Activated CD8-positive, alpha-beta memory T cell treated with anti-CD3 and anti-CD28 coated beads for 1 hour (primary cell): ENCODE results near the gene MRPL23.

ENCODE experiments used
- DNase-seq, 2 donors: peaks; one replicate each; pipeline ENCODE4 v3.0.0-alpha.2; 2020; ENCODE audit warnings: low read depth in 1 of 2; ENCODE audit errors: extremely low read depth in 1 of 2

The MRPL23 gene

DNA sequence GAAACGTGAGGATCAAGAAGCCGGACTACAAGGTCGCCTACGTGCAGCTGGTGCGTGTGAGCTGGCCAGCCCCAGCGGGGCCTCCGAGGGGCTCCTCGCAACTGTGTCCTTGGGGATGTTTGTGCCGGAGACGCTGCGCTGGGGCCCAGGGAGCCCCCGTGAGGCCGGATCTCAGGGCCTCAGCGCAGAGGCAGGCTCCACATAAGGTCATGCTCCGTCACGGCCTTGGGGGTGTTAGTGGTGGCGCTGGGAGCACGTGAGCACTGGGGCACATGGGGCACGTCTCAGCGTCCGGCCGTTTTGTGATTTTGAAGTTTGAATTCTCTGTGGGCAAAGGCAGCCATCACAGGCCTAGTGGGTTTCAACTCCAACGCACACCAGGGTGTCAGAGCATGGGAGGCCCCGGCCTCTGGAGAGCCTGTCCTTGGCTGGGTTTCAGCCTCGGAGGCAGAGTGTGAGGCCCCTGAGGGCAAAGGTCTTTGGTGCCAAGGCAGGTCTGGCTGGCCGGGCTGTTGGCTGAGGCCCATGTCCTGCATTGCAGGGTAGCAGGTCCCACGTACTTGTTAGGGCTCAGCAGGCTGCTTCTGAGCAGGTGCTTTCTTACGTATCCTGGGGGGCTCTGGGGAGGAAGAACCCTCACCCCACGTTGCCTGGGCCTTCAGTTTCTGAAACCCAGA, 5.8 kb downstream of the MRPL23 start:
- no peak for DNase-seq

- DNase-seq = no peak
Observed at GRCh38 chr11:1953489-1954266, 6.5 kb downstream of the MRPL23 start.

DNA sequence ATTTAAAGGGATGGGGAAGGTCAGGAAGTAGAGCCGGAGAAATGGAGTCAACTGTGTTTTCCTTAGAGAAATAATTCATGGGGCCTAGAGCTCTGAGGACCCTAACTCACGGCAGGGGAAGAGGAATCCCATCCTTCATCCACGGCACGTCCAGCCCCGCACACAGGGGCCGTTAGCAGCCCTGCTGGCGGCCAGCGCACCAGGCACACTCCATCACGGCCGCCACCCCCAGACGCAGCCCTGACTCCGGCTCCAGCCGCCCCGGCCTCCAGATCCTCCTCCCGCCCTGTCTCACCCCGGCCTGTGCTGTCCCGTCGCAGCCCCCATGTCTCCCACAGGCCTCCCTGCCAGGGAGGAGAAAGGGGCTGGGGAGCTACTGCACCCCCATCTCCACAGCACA, 11.2 kb downstream of the MRPL23 start:
- DNase-seq = no peak

DNA sequence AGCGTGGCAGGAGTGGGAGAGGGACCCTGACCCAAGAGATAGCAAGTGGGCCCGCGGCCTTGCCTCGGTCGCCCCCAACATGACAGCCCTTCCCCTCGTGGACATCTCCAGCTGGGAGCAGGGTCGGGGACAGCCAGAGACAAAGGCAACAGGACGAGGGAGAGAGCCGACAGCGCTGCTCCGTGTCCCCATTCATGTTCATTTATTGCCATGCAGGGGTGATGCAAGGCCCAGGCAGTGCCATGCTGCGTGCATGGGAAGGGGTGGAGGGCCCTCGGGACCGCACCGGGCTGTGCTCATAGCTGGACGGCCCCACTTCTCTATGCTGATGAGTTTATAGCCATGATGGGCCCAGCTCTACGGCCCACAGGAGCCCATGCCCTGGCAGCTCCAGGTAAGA, 12.7 kb downstream of the MRPL23 start:
- no peak for DNase-seq

- DNase-seq = no peak
Observed at GRCh38 chr11:1963864-1964263, 16.7 kb downstream of the MRPL23 start.

- DNase-seq = no peak
Observed at GRCh38 chr11:1964348-1964747, 17.2 kb downstream of the MRPL23 start.

- no peak for DNase-seq
Observed at GRCh38 chr11:1964955-1965354, 17.8 kb downstream of the MRPL23 start.

- DNase-seq = no peak
Observed at GRCh38 chr11:1966531-1966930, 19.4 kb downstream of the MRPL23 start.

DNA sequence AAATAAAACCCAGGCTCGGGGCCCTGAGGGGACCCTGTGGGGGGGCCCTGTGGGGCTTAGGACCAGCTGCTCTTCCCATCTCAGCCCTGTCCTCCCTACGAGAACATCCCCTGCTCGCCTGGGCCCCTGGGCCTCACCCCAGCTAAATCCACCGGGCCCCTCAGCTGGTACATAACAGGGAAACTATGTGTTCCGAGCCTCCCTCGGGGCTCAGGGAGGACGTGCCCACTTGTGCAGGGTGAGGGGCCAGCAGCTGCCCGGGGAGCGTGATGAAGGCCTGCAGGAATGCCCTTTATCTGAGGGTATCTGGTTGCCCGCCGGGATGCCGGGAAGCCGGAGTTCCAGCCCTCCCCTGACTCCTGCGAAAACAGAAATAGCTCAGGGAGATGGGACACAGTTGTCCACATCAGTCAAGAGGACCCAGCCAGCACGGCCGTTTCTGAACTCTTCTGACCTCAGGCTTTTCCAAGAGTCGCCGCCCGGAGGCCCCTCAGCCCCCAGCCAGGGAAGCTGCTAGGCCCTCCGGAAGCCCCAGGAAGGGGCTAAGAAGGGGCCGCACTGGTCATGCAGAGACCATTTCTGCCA, 20.6 kb downstream of the MRPL23 start:
- DNase-seq = no peak

GRCh38 chr11:1968454-1969002, 21.4 kb downstream of the MRPL23 start:
- no peak for DNase-seq

GRCh38 chr11:1969035-1969434, 21.9 kb downstream of the MRPL23 start:
- DNase-seq = no peak

GRCh38 chr11:1969776-1970175, 22.6 kb downstream of the MRPL23 start:
- no peak for DNase-seq

- no peak for DNase-seq
Observed at GRCh38 chr11:1970956-1971355, 23.8 kb downstream of the MRPL23 start.

GRCh38 chr11:1975185-1975584, 28.1 kb downstream of the MRPL23 start:
- no peak for DNase-seq

DNA sequence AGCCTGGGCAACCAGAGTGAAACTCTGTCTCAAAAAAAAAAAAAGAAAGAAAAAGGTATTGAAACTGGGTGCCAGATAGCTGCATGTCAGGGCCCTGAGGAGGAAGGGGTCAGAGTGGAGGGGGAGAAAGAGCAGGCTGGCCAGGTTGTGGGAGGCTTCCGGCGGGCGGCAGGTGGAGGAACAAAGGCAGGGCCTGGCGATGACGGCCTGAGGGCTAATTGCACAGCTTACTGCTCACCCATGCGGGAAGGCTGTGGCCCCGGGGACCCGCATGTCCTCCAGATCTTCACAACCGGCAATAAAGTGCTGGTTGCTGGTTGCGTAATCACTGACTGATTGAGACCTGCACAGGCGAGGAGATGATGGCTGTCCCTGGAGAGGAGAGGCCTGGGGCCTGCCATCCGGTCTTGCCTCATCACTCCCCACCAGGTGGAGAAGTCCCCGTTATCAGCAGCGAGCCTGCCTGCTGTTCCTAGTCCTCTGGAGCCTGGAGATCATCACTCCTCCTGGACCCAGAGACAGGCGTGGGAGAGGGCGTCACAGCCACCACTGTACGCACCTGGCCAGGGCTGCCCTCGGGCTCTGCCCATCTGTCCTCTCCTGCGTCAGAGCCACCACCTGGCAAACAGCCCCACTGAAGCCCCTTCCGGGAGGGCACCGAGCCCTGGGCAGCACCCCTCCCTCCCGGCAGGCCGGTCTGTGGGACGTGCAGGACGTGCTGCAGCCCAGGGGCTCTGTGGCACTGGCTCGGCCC, 31.8 kb downstream of the MRPL23 start:
- no peak for DNase-seq

- no peak for DNase-seq
Observed at GRCh38 chr11:1979607-1980006, 32.5 kb downstream of the MRPL23 start.

DNA sequence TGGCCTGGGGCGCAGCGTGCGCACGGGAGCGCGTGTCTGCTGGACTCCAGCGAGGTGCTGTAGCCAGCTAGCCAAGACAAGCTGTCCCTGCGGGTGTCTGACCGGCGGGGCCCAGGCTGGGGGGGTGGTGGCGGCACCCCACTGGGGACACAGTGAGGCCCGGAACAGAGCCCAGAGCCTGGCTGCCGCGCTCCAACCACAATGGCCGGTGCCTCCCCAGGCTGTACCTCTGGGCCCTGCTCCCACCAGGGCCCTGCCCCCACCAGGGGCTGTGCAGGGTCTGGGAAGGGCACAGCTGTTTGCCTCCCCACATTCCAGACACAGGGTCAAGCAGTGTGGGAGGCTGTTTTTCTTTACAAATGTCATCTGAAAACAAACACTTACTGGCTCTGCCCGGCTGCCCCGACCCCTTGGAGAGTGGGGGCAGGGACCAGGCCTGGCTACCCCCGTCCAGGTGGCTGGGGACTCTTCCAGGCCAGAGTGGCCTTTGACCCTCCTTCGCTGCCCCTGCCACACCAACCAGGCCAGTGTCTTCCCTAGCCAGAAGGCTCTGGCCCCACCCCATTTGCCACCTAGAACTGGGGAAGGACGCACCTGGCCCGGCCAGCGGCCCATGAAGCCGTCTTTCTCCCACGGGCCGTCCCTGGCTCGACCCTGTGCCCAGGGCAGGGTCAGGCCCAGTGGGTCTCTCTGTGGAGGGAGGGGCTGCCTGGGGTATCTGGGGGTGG, 35.9 kb downstream of the MRPL23 start:
- DNase-seq = no peak

GRCh38 chr11:1983601-1983961, 36.4 kb downstream of the MRPL23 start:
- DNase-seq = no peak

- DNase-seq = no peak
Observed at GRCh38 chr11:1987024-1987423, 39.9 kb downstream of the MRPL23 start.

GRCh38 chr11:1988174-1988573, 41.0 kb downstream of the MRPL23 start:
- DNase-seq = no peak
